Fibroblast of lung (primary cell): ENCODE results near the gene CAPN8.

Experiments used
- EZH2 ChIP-seq: IDR thresholded peaks from 2 replicates; pipeline ENCODE4 v1.5.1; 2012; ENCODE audit warnings: low read length, control low read depth, mild to moderate bottlenecking; ENCODE audit errors: missing control alignments
- TF ChIP-seq, protein P1 (sequence below), 2 donors: IDR thresholded peaks in 1 of 2; conservative IDR thresholded peaks in 1 of 2; 1 replicate in 1 of 2; 2 replicates in 1 of 2; pipeline ENCODE4 v1.5.1; 2011 to 2012; ENCODE audit warnings: low read length in 2 of 2, control low read depth in 1 of 2, inconsistent platforms in 1 of 2, low read depth in 1 of 2, mild to moderate bottlenecking in 1 of 2

DNA sequence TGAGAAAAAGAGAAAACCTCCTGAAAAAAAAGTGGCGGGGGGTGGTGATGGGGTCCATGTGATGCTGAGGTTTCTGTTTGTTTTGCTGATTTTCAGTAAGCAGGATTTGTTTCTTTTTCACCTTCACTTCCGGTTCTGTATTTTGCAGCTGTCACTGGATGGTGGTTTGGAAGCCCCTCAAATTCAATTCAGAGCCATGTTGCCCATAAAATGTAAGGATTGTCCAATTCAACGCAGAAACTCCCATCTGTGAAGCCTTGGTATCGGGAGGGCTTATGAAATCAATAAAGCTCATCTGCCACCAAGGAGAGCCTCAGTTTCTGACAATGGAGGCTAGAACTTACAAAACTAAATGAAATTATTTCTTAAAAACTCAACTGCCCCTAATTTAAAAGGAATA is 12.1 kb downstream of the CAPN8 start:
- TF ChIP-seq, protein P1, sequence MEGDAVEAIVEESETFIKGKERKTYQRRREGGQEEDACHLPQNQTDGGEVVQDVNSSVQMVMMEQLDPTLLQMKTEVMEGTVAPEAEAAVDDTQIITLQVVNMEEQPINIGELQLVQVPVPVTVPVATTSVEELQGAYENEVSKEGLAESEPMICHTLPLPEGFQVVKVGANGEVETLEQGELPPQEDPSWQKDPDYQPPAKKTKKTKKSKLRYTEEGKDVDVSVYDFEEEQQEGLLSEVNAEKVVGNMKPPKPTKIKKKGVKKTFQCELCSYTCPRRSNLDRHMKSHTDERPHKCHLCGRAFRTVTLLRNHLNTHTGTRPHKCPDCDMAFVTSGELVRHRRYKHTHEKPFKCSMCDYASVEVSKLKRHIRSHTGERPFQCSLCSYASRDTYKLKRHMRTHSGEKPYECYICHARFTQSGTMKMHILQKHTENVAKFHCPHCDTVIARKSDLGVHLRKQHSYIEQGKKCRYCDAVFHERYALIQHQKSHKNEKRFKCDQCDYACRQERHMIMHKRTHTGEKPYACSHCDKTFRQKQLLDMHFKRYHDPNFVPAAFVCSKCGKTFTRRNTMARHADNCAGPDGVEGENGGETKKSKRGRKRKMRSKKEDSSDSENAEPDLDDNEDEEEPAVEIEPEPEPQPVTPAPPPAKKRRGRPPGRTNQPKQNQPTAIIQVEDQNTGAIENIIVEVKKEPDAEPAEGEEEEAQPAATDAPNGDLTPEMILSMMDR (conservative IDR thresholded peaks at IDR 0.05 in 1 of 2, IDR thresholded peaks at IDR 0.05 in 1 of 2; ENCODE audit: low read depth in 1 of 2, low read length in 2 of 2): no peak
- TF ChIP-seq EZH2: no peak
